ENCODE measurements around the gene NIM1K.

NIM1K gene

DNA sequence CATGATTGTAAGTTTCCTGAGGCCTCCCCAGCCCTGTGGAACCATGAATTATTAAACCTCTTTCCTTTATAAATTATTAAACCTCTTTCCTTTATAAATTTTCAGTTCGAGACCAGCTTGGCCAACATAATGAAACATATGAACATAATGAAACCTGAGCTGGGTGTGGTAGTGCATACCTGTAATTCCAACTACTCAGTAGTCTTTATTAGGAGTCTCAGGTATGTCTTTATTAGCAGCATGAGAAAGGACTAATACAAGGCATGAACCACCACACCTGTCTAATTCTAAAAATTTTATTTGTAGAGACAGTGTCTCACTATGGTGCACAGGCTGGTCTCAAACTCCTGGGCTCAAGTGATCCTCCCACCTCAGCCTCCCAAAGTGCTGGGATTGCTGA, 27.1 kb downstream of the NIM1K start:
- no peaks in the 10 kb centered on the region for H3K36me3 ChIP-seq (ENCODE audit: control insufficient read depth, insufficient read depth, low read length)
- no peak for DNase-seq
- H3K4me3 ChIP-seq (ENCODE audit: insufficient read depth, low read depth, low read length, poor library complexity, severe bottlenecking): no peak overlapping the region
- H3K27me3 ChIP-seq (replicated peaks; ENCODE audit: control insufficient read depth, insufficient read depth, low read length, poor library complexity, severe bottlenecking): no peaks in the 10 kb centered on the region
- H3K9me3 ChIP-seq (ENCODE audit: control insufficient read depth, low read length): no peaks in the 10 kb centered on the region
- no peak overlapping the region for H3K27ac ChIP-seq (ENCODE audit: insufficient read depth, low read length, poor library complexity, severe bottlenecking)
- no peaks in the 10 kb centered on the region for H3K4me1 ChIP-seq (ENCODE audit: control insufficient read depth, insufficient read depth, low read length, poor library complexity, severe bottlenecking)

DNA sequence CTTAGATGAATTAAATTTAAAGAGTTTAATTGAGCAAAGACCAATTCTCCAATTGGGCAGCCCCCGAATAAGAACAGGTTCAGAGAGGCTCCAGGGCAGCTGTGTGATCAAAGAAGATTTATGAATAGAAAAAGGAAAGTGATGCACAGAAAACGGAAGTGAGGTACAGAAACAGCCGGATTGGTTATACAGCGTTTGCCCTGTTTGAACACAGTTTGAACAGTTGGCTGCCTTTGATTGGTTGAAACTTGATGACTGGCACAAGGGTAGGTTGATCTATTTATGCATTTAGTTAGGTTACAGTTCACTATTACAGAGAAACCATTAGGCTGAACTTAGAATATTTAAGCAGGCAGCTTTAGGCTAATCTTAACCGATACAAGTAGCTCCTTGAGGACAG, 29.5 kb downstream of the NIM1K start:
- H3K9me3 ChIP-seq (ENCODE audit: control insufficient read depth, low read length): no peaks in the 10 kb centered on the region
- H3K36me3 ChIP-seq (ENCODE audit: control insufficient read depth, insufficient read depth, low read length): no peaks in the 10 kb centered on the region
- H3K27ac ChIP-seq (ENCODE audit: insufficient read depth, low read length, poor library complexity, severe bottlenecking): no peak overlapping the region
- no peaks in the 10 kb centered on the region for H3K27me3 ChIP-seq (replicated peaks; ENCODE audit: control insufficient read depth, insufficient read depth, low read length, poor library complexity, severe bottlenecking)
- no peaks in the 10 kb centered on the region for H3K4me1 ChIP-seq (ENCODE audit: control insufficient read depth, insufficient read depth, low read length, poor library complexity, severe bottlenecking)
- no peak overlapping the region for H3K4me3 ChIP-seq (ENCODE audit: insufficient read depth, low read depth, low read length, poor library complexity, severe bottlenecking)
- DNase-seq: no peak

DNA sequence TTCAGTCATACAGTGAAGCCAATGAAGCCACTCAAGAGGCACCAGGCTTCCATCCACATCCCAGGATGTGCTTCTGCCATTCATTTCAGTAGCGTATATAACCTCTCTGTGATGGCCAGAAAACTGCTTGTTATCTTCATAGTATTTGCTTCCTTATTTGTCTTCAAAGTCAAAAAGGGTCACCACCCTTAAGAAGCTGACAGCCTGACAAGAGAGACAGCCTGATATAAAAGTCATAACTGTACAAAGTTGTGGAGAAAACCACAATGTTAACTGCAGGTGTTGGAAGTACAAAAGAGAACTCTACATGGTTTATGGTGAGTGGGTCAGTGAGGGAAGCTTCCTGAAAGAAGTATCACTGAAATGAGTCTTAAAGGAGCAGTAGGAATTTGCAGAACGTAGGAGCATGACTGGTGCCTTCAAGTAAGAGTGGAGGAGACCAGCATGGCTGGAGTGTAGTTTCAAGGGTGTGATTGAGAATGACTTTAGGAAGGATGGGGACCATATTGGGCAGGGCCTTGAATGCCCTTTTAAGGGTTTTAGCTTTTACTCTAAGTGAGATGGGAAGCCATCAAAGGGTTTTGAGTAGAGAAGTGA, 33.7 kb downstream of the NIM1K start:
- Histone ChIP-seq H3K27ac (ENCODE audit: insufficient read depth, low read length, poor library complexity, severe bottlenecking) (no peak overlapping the region), H3K36me3 (ENCODE audit: control insufficient read depth, insufficient read depth, low read length) (no peaks in the 10 kb centered on the region), H3K4me1 (ENCODE audit: control insufficient read depth, insufficient read depth, low read length, poor library complexity, severe bottlenecking) (no peaks in the 10 kb centered on the region), H3K9me3 (ENCODE audit: control insufficient read depth, low read length) (no peaks in the 10 kb centered on the region), H3K27me3 (replicated peaks; ENCODE audit: control insufficient read depth, insufficient read depth, low read length, poor library complexity, severe bottlenecking) (no peaks in the 10 kb centered on the region), H3K4me3 (ENCODE audit: insufficient read depth, low read depth, low read length, poor library complexity, severe bottlenecking) (no peak overlapping the region)
- no peak for DNase-seq

DNA sequence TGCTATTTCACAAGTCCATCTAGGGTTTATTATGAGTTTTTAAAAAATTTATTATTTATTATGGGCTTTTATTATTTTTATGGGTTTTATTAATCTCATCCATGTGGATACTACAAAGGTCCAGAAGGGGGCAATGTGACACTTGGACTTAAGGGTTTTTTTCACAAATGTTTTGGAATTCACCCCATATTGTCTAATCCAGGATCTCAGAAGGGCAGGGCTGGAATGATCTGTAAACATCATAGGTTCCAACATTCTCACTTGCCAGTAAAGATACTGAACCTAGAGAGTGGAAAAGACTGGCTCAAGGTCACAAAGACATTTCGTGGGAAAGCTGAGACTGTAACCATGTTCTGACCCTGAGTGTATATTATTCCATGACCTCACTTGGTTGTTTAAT, 35.6 kb downstream of the NIM1K start:
- Histone ChIP-seq H3K4me1 (ENCODE audit: control insufficient read depth, insufficient read depth, low read length, poor library complexity, severe bottlenecking) (no peaks in the 10 kb centered on the region), H3K27ac (ENCODE audit: insufficient read depth, low read length, poor library complexity, severe bottlenecking) (no peak overlapping the region), H3K4me3 (ENCODE audit: insufficient read depth, low read depth, low read length, poor library complexity, severe bottlenecking) (no peak overlapping the region), H3K9me3 (ENCODE audit: control insufficient read depth, low read length) (no peaks in the 10 kb centered on the region), H3K27me3 (replicated peaks; ENCODE audit: control insufficient read depth, insufficient read depth, low read length, poor library complexity, severe bottlenecking) (no peaks in the 10 kb centered on the region), H3K36me3 (ENCODE audit: control insufficient read depth, insufficient read depth, low read length) (no peaks in the 10 kb centered on the region)
- DNase-seq: no peak

DNA sequence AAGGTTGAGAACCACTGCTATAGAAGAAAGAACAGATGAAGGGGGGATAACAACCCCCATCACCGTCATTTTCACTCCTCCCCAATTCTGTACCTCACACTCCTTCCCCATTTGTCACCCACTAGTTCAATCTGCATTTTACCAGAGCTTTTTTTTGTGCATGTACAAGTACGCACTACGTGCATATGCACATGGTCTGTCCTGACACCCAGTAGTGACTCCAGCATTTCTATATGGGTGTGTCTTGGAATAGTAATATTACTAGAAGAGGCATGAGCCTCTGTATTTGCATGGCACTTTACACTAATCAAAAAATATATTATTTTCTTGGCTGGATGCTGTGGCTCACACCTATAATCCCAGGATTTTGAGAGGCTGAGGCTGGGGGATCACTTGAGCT, 38.7 kb downstream of the NIM1K start:
- DNase-seq: no peak
- no peak overlapping the region for H3K4me3 ChIP-seq (ENCODE audit: insufficient read depth, low read depth, low read length, poor library complexity, severe bottlenecking)
- H3K4me1 ChIP-seq (ENCODE audit: control insufficient read depth, insufficient read depth, low read length, poor library complexity, severe bottlenecking): no peaks in the 10 kb centered on the region
- H3K27ac ChIP-seq (ENCODE audit: insufficient read depth, low read length, poor library complexity, severe bottlenecking): no peak overlapping the region
- H3K9me3 ChIP-seq (ENCODE audit: control insufficient read depth, low read length): no peaks in the 10 kb centered on the region
- H3K36me3 ChIP-seq (ENCODE audit: control insufficient read depth, insufficient read depth, low read length): no peaks in the 10 kb centered on the region
- no peaks in the 10 kb centered on the region for H3K27me3 ChIP-seq (replicated peaks; ENCODE audit: control insufficient read depth, insufficient read depth, low read length, poor library complexity, severe bottlenecking)

DNA sequence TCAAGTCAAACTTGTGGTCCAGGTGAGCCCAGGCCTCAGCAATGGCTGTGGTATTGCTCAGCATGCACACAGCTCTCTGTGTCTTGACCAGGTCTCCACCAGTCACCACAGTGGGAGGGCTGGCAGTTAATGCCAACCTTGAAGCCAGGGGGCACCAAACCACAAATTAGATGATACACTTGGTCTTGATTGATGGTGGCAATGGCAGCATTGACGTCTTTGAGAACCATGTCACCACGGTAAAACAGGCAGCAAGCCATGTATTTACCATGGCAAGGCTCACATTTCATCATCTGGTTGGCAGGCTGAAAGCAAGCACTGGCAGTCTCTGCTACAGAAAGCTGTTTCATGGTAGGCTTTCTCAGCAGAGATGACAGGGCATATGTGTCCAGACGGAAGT, 40.0 kb downstream of the NIM1K start:
- no peaks in the 10 kb centered on the region for H3K36me3 ChIP-seq (ENCODE audit: control insufficient read depth, insufficient read depth, low read length)
- no peak for DNase-seq
- H3K27me3 ChIP-seq (replicated peaks; ENCODE audit: control insufficient read depth, insufficient read depth, low read length, poor library complexity, severe bottlenecking): no peaks in the 10 kb centered on the region
- H3K27ac ChIP-seq (ENCODE audit: insufficient read depth, low read length, poor library complexity, severe bottlenecking): no peak overlapping the region
- no peak overlapping the region for H3K4me3 ChIP-seq (ENCODE audit: insufficient read depth, low read depth, low read length, poor library complexity, severe bottlenecking)
- no peaks in the 10 kb centered on the region for H3K9me3 ChIP-seq (ENCODE audit: control insufficient read depth, low read length)
- H3K4me1 ChIP-seq (ENCODE audit: control insufficient read depth, insufficient read depth, low read length, poor library complexity, severe bottlenecking): no peaks in the 10 kb centered on the region

DNA sequence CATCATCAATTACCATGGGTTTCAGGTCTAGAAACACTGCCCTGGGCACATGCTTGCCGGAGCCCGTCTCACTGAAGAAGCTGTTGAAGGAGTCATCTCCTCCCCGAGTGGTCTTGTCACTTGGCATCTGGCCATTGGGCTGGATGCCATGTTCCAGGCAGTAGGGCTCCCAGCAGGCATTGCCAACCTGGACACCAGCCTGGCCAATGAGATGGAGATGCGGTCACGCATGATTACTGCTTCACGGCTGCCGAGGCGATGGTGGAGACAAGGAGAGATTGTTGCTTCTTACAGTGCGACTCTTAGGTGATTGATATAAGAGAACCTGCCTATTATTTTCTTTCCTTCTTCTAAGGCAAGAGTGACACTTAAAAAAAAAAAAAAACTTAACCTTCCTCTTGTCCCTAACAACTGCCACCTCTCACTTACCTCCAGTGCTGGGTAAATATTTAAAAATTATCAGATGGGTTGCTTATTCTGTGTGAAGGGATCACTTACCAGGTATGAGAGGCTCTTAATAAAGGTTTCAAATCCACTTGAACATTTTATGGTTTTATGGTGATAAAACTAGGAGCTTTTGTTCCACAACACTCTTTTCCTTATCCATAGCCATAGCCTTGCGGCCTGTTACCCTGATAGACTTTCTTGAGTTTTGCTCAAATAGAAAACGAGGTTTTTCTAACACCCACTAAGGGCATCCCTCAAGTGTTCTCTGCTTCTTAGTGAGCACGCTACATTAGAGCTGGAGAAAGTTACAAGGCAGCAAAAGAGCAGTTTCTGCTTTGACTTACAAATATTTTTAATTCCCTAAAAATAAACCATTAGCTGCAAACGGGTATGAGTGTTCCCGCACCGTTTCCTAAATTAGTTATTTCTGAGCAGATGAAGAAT, 41.2 kb downstream of the NIM1K start:
- DNase-seq: no peak
- Histone ChIP-seq H3K27me3 (replicated peaks; ENCODE audit: control insufficient read depth, insufficient read depth, low read length, poor library complexity, severe bottlenecking) (no peaks in the 10 kb centered on the region), H3K36me3 (ENCODE audit: control insufficient read depth, insufficient read depth, low read length) (no peaks in the 10 kb centered on the region), H3K4me1 (ENCODE audit: control insufficient read depth, insufficient read depth, low read length, poor library complexity, severe bottlenecking) (no peaks in the 10 kb centered on the region), H3K9me3 (ENCODE audit: control insufficient read depth, low read length) (no peaks in the 10 kb centered on the region), H3K27ac (ENCODE audit: insufficient read depth, low read length, poor library complexity, severe bottlenecking) (no peak overlapping the region), H3K4me3 (ENCODE audit: insufficient read depth, low read depth, low read length, poor library complexity, severe bottlenecking) (no peak overlapping the region)

DNA sequence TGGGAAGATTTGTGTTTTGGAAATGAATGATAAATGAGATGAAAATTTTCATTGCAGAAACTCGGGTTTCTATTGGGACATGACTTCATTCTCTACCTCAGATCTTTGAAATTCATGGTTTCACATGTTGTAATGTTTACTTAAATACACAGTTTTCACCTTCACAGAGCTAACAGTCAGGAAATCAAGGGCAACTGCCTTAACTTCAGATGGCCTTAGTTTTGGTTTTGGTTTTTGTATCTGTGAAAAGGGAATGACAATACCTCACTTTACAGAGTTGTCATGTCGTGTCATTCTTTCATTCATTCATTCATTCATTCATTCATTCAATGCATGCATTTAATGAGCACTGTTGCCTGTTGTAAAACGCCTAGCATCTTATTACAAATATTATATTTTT, 41.9 kb downstream of the NIM1K start:
- no peak overlapping the region for H3K4me3 ChIP-seq (ENCODE audit: insufficient read depth, low read depth, low read length, poor library complexity, severe bottlenecking)
- no peak overlapping the region for H3K27ac ChIP-seq (ENCODE audit: insufficient read depth, low read length, poor library complexity, severe bottlenecking)
- H3K27me3 ChIP-seq (replicated peaks; ENCODE audit: control insufficient read depth, insufficient read depth, low read length, poor library complexity, severe bottlenecking): no peaks in the 10 kb centered on the region
- no peaks in the 10 kb centered on the region for H3K36me3 ChIP-seq (ENCODE audit: control insufficient read depth, insufficient read depth, low read length)
- no peaks in the 10 kb centered on the region for H3K9me3 ChIP-seq (ENCODE audit: control insufficient read depth, low read length)
- no peak for DNase-seq
- H3K4me1 ChIP-seq (ENCODE audit: control insufficient read depth, insufficient read depth, low read length, poor library complexity, severe bottlenecking): no peaks in the 10 kb centered on the region

DNA sequence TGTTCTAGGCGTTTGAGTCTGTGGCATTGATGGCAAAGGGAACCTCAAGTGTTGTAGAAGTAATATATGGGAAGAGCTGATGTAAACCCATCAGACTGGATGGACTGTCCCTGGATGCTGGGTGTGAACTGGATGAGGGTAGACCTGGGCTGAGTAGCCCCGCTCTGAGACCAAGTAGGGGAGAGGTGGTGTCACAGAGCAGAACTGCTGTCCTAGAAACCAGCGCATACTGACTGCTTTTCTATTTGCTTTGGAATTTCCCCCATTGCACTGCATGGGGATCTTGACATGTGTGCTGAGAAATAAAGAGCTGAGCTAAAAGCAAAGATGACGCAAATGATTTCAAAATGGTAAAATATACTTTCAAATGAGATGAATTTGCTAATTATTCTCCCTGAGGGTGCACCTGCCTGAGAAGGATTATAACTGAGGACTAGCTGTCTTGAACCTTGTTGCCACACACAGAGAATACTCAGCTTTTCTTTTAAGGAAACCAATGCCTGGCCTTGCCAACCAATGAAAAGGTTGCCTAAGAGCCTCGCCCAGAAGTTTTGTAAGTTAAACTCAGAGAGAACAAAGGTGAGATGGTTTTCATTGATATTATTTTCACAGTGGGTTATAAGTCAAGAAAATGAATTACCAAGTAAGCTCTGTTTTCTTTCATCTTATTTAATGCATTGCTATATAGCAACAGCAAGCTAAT, 44.8 kb downstream of the NIM1K start:
- no peaks in the 10 kb centered on the region for H3K27me3 ChIP-seq (replicated peaks; ENCODE audit: control insufficient read depth, insufficient read depth, low read length, poor library complexity, severe bottlenecking)
- no peaks in the 10 kb centered on the region for H3K36me3 ChIP-seq (ENCODE audit: control insufficient read depth, insufficient read depth, low read length)
- H3K4me1 ChIP-seq (ENCODE audit: control insufficient read depth, insufficient read depth, low read length, poor library complexity, severe bottlenecking): no peaks in the 10 kb centered on the region
- no peak overlapping the region for H3K4me3 ChIP-seq (ENCODE audit: insufficient read depth, low read depth, low read length, poor library complexity, severe bottlenecking)
- no peak overlapping the region for H3K27ac ChIP-seq (ENCODE audit: insufficient read depth, low read length, poor library complexity, severe bottlenecking)
- no peaks in the 10 kb centered on the region for H3K9me3 ChIP-seq (ENCODE audit: control insufficient read depth, low read length)
- no peak for DNase-seq

DNA sequence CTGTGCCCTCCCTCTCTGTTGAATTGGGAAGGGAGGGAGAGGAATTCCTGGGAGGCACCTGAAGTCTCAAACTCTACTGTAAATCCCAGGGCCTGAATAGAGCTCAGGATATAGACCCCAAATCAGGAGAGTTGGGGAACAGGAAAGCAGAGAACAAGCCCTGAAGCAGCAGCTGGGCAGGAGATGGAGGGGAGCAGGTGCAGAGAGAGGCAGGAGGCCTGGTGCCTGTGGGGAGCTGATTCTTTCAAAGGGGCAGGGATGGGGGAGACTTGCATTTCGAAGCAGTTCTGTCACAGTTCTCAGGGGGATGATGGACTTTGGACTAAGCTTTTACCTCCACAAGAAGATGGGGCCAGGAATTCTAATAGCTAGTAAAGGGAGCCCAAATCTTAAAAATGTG, 50.2 kb downstream of the NIM1K start:
- Histone ChIP-seq H3K27ac (ENCODE audit: insufficient read depth, low read length, poor library complexity, severe bottlenecking) (no peak overlapping the region), H3K4me3 (ENCODE audit: insufficient read depth, low read depth, low read length, poor library complexity, severe bottlenecking) (no peak overlapping the region), H3K9me3 (ENCODE audit: control insufficient read depth, low read length) (no peaks in the 10 kb centered on the region), H3K4me1 (ENCODE audit: control insufficient read depth, insufficient read depth, low read length, poor library complexity, severe bottlenecking) (no peaks in the 10 kb centered on the region), H3K36me3 (ENCODE audit: control insufficient read depth, insufficient read depth, low read length) (no peaks in the 10 kb centered on the region), H3K27me3 (replicated peaks; ENCODE audit: control insufficient read depth, insufficient read depth, low read length, poor library complexity, severe bottlenecking) (no peaks in the 10 kb centered on the region)
- no peak for DNase-seq
